PC-9 (cell line): ENCODE data around the gene PPP1R9A.

Source experiments
- EZH2 ChIP-seq: fragments of 200-600 bp; sonication (generic); IDR thresholded peaks from 2 replicates; pipeline ENCODE4 v1.8.0; 2017; ENCODE audit warnings: antibody characterized with exemption, low read depth
- TF ChIP-seq, protein P1 (sequence below): fragments of 200-600 bp; sonication (generic); conservative IDR thresholded peaks from 2 replicates; pipeline ENCODE4 v1.6.1; 2017; ENCODE audit warnings: mixed run types, antibody characterized with exemption, mild to moderate bottlenecking, moderate library complexity

DNA sequence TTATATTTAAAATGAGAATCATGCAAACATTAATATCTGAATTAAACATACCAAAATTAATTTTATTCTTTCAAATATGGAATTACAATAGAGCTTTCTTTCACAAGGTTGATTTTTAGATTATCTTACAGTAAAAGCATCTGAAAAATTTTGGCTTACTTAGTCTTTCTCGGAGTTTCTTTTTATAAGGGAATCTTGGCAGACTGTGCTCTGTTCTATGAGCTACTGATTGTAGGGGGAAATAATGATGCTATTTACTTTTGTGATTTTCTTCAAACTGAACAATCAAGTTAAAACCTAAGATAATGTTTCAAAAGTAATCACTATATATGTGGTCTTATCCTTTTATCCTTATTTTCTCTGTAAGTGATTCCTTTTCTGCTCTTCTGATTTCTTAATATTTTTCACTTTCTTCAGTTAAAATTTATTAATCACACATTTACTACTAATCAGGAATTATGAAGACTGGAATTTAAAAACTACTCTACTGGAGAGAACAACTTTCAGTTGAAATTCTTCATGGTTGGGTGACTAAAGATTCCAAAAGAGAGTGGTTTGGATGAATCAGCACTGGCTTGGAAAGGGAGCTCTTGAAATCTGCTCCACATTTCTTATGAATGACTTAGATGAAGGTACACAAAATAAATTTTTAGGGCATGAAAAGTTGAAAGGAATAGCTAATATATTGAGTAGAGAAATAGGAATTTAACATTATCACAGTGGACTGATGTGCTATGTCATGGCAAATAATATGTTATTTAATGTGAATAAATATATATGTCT lies 103.9 kb downstream of the PPP1R9A start:
- TF ChIP-seq, protein P1, sequence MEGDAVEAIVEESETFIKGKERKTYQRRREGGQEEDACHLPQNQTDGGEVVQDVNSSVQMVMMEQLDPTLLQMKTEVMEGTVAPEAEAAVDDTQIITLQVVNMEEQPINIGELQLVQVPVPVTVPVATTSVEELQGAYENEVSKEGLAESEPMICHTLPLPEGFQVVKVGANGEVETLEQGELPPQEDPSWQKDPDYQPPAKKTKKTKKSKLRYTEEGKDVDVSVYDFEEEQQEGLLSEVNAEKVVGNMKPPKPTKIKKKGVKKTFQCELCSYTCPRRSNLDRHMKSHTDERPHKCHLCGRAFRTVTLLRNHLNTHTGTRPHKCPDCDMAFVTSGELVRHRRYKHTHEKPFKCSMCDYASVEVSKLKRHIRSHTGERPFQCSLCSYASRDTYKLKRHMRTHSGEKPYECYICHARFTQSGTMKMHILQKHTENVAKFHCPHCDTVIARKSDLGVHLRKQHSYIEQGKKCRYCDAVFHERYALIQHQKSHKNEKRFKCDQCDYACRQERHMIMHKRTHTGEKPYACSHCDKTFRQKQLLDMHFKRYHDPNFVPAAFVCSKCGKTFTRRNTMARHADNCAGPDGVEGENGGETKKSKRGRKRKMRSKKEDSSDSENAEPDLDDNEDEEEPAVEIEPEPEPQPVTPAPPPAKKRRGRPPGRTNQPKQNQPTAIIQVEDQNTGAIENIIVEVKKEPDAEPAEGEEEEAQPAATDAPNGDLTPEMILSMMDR, result no peak
- no peak for TF ChIP-seq EZH2
